Left lung (tissue), 14 donors: ENCODE data around the gene ARL13B. TPM values are rescaled to one million over a fixed set of nuclear protein-coding genes. Genes with fewer than 3 reads are reported as not detected.
A peak's percentile ranks its signal among the peaks of the same experiment; 100 is the strongest.
"Not testable (repeated sequence)": the region's sequence is repeated elsewhere in the genome, so short reads cannot be mapped to it uniquely, and the experiment has no call there.

Experiments
- ATAC-seq: fragments of 200-7000 bp; cut with Tn5 transposase; one replicate; pipeline ENCODE4 v1.9.1; 2020; ENCODE audit warnings: moderate library complexity
- DNase-seq, 4 donors: peaks; one replicate each; pipeline ENCODE4 v3.0.0-alpha.2; 2013 to 2020
- H3K27ac ChIP-seq, 2 donors: fragments of 200-600 bp; sonication (generic) in 1 of 2; one replicate each; pipeline versions ENCODE4 v1.5.0 to v1.8.0; 2020 to 2021
- H3K27me3 ChIP-seq, 2 donors: fragments of 200-600 bp; sonication (generic) in 1 of 2; one replicate each; pipeline versions ENCODE4 v1.5.0 to v1.8.0; 2020 to 2021
- H3K36me3 ChIP-seq, 2 donors: fragments of 200-600 bp; sonication (generic) in 1 of 2; one replicate each; pipeline versions ENCODE4 v1.5.0 to v1.8.0; 2020 to 2021
- H3K4me1 ChIP-seq, 2 donors: fragments of 200-600 bp; one replicate each; pipeline ENCODE4 v1.8.0; 2021
- H3K4me3 ChIP-seq, 2 donors: fragments of 200-600 bp; sonication (generic) in 1 of 2; one replicate each; pipeline versions ENCODE4 v1.5.0 to v1.8.0; 2020 to 2021; ENCODE audit warnings: mild to moderate bottlenecking in 1 of 2
- H3K9me3 ChIP-seq, 2 donors: fragments of 200-600 bp; sonication (generic) in 1 of 2; one replicate each; pipeline versions ENCODE4 v1.5.0 to v1.8.0; 2020 to 2021
- intact Hi-C, 2 donors: fragments of 100-400 bp; cut with DNase I; formaldehyde crosslinking; loops; one replicate each; pipeline versions ENCODE4 v1.11.2 to v1.14.2; 2022
- long read RNA-seq, 12 donors: library from polyadenylated mRNA in 2 of 12; unstranded in 2 of 12; transcript quantifications; one replicate each; pipeline ENCODE4 v2.0.0 and lab custom pipeline, GENCODE V29; 2019 to 2026
- polyA plus RNA-seq, 6 donors: library from polyadenylated mRNA; unstranded; fragments of 120-200 nt; gene quantifications; one replicate each; pipeline ENCODE4 v1.2.1, GENCODE V29; 2013; ENCODE audit not compliant: insufficient read length in 6 of 6
- total RNA-seq, 2 donors: library from RNA; stranded (reverse); fragmentation: NEBNext Ultra II Directional; extraction: Animal tissue kit (Norgen Biotek cat#: 25700); gene quantifications; one replicate each; pipeline ENCODE4 v1.2.1, GENCODE V29; 2021
- TF ChIP-seq, protein P1 (sequence below), 2 donors: fragments of 200-600 bp; sonication (generic) in 1 of 2; IDR thresholded peaks; one replicate each; pipeline versions ENCODE4 v1.5.0 to v1.8.0; 2021; ENCODE audit warnings: antibody characterized with exemption in 2 of 2
- donor health status: DM: no; HTN: yes; CAD: no.
- donor health status: DM: no; HTN: no; CAD: no.

Gene ARL13B
- 10 to 100 TPM; 21.5 to 25.2 TPM for total RNA-seq
- polyA plus RNA-seq: 10 to 100 TPM; 13.9 to 17.7 (median 15.9) TPM
- long read RNA-seq, donor 1, partial matches to known transcripts: 0 of 1 reads
- long read RNA-seq, donor 1, other reads (novel, unspliced or antisense): 0 of 1 reads
- long read RNA-seq, donor 2, partial matches to known transcripts: 0 of 1 reads
- long read RNA-seq, donor 2, other reads (novel, unspliced or antisense): 0 of 1 reads
- long read RNA-seq, donor 3, partial matches to known transcripts: 0 of 2 reads
- long read RNA-seq, donor 3, other reads (novel, unspliced or antisense): 0 of 2 reads
- long read RNA-seq, donor 4, partial matches to known transcripts: 15 of 24 reads
- long read RNA-seq, donor 4, other reads (novel, unspliced or antisense): 9 of 24 reads
- long read RNA-seq, donor 5, partial matches to known transcripts: 0 of 1 reads
- long read RNA-seq, donor 5, other reads (novel, unspliced or antisense): 0 of 1 reads
- long read RNA-seq, donor 6, partial matches to known transcripts: 0 of 3 reads
- long read RNA-seq, donor 6, other reads (novel, unspliced or antisense): 0 of 3 reads
- long read RNA-seq, donor 7: 0 reads
- long read RNA-seq, donor 8, partial matches to known transcripts: 0 of 2 reads
- long read RNA-seq, donor 8, other reads (novel, unspliced or antisense): 0 of 2 reads
- long read RNA-seq, donor 9: 0 reads
- long read RNA-seq, donor 10, partial matches to known transcripts: 15 of 24 reads
- long read RNA-seq, donor 10, other reads (novel, unspliced or antisense): 9 of 24 reads
- long read RNA-seq, donor 11, partial matches to known transcripts: 0 of 1 reads
- long read RNA-seq, donor 11, other reads (novel, unspliced or antisense): 0 of 1 reads
- long read RNA-seq, donor 12, partial matches to known transcripts: 0 of 9 reads
- long read RNA-seq, donor 12, other reads (novel, unspliced or antisense): 8 of 9 reads

DNA sequence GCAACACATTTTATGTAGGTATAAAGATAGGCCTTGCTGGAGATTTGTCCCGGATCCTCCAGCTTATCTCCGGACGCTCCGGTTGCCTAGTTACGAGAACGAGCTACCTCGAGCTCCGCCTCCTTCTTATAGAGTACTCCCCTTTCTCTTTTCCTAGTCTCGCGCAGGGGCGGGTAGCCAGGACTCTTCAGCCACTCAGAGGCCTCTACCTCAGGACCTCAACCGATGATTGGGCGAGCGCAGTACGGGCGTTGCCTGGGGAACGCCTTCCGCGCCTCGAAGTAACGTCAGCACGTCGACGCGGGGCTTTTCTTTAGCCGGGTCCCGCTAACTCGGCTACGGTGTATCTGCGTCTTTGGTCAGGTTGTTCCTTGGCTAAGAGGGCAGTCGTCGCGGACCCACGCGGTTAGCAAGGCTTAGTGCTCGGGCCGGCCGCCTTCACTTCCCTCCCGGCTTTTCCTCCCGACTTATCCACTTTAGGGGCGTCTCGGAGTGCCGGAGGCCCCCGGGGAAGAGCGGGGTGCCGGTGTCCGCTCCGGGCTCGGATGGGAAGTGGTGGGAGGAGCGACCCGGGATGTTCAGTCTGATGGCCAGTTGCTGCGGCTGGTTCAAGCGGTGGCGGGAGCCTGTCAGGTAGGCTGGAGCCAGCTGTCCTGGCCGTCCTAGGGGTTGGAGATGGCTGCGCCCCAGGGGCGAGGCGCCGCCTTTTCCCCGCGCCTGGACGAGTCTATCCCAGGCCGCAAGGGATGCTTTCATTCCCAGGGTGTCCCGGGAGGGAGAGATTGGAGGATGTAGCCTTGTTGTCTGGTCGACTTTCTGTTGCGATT is at the start of gene ARL13B:
ARL13B (plus strand) TSS at position 306 of the 827 bp plus-strand sequence; CDS start at position 575, 269 bp downstream.
- ATAC-seq: peak; percentile 99
- H3K9me3 ChIP-seq: no peaks in the 10 kb centered on the region
- no peaks in the 10 kb centered on the region for H3K36me3 ChIP-seq
- TF ChIP-seq, protein P1, sequence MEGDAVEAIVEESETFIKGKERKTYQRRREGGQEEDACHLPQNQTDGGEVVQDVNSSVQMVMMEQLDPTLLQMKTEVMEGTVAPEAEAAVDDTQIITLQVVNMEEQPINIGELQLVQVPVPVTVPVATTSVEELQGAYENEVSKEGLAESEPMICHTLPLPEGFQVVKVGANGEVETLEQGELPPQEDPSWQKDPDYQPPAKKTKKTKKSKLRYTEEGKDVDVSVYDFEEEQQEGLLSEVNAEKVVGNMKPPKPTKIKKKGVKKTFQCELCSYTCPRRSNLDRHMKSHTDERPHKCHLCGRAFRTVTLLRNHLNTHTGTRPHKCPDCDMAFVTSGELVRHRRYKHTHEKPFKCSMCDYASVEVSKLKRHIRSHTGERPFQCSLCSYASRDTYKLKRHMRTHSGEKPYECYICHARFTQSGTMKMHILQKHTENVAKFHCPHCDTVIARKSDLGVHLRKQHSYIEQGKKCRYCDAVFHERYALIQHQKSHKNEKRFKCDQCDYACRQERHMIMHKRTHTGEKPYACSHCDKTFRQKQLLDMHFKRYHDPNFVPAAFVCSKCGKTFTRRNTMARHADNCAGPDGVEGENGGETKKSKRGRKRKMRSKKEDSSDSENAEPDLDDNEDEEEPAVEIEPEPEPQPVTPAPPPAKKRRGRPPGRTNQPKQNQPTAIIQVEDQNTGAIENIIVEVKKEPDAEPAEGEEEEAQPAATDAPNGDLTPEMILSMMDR (IDR thresholded peaks at IDR 0.05): no peak
- H3K4me3 ChIP-seq: peak within 1 kb of the TSS; percentile 72 to 76
- peak within 1 kb of the TSS; percentile 87 to 88 for H3K27ac ChIP-seq
- DNase-seq: peak; percentile 96 to 99 (median 98)
- no peaks in the 10 kb centered on the region for H3K27me3 ChIP-seq
- H3K4me1 ChIP-seq: peaks cover 0 to 17% of the 10 kb centered on the region in 2 donors
- intact Hi-C loops: no loop called here

DNA sequence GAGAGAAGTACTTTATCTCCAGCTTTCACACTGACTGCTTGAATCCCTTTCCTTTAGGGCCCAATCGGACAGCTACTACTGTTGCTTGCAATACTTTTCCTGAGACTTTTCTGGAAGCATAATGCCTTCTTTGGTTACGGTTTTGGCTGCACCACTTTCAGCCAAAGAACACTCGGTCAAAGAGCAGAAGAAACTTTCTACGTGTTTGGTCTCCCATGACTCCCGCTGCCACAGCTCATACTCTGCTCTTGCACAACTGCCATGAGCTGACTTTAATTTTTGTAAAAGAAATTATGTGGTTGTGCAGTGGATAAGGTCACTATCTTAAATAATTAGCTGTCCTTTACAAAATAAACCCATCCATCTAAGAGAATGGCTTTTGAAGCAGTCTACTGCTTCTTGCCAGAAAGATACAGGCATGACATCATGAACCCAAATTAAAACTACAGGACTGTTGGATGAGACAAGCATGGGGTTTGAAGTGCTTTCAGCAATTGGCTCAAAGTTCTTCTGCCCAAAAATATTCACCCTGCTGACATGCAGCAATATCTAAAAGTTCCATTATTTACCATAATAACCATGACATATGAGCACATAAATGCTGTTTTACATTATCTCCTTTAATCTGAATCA is 48.2 kb upstream of the ARL13B start:
- Histone ChIP-seq H3K4me3 (no peak overlapping the region), H3K27ac (no peak overlapping the region), H3K27me3 (no peaks in the 10 kb centered on the region), H3K9me3 (no peaks in the 10 kb centered on the region), H3K36me3 (peaks cover 0 to 3% of the 10 kb centered on the region in 2 donors), H3K4me1 (no peaks in the 10 kb centered on the region)
- TF ChIP-seq, protein P1 (IDR thresholded peaks at IDR 0.05): no peak
- DNase-seq: no peak
- intact Hi-C loops: no loop called here
- ATAC-seq: peak; percentile 25

DNA sequence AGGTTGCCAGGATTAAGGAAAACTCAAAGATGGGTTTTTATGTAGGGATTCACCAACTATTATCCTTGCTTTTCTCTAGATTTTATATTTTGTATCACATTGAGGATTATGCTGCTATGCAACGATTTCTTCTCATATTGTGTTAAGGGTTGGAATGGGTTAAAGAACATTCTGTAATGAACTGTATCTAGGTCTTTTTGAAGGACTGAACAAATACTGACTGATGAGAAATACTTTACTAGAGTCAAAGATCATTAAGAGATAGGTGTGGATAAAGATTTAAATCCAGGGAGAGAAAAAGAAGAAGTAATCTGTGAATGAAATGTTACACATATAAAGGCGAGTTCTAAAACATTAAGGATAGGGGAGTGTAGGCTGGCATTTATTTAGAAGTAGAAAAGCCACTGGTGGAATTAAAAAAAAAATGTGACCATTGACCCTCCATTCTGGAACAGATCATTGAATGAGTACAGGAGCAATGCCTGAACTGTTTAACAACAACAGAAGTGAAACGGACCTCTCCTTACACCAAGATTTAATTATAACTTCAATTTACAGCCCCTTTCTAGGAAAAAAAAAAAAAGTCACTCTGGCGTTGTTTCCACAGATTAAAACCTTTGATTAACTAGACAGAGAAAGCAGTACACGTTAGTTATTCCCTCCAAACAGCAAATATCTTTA is 45.4 kb upstream of the ARL13B start:
- Histone ChIP-seq H3K9me3 (no peaks in the 10 kb centered on the region), H3K36me3 (no peaks in the 10 kb centered on the region), H3K4me3 (no peak overlapping the region), H3K27ac (no peak overlapping the region), H3K4me1 (no peaks in the 10 kb centered on the region), H3K27me3 (no peaks in the 10 kb centered on the region)
- ATAC-seq (no peak), DNase-seq (no peak)
- TF ChIP-seq, protein P1 (IDR thresholded peaks at IDR 0.05): no peak
- intact Hi-C loops: no loop called here

DNA sequence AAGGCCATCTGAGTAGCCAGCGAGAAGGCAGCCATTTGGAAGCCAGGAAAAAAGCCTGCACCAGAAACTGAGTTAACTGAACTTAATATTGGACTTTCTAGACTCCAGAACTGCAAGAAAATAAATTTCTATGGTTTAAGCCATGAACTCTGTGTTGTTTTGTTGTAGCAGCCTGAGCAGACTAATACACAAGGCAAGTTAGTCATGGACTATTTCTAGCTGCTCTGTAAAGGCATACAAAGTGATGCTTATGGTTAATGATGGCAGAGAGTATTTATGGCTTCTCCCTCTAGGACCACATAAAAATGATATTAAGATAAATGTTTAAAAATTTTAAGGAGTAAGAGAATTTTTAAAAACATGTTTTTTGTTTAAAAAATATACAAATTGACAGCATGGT is 43.4 kb upstream of the ARL13B start:
- no peaks in the 10 kb centered on the region for H3K4me1 ChIP-seq
- H3K9me3 ChIP-seq: peaks cover 0 to under 1% of the 10 kb centered on the region in 2 donors
- intact Hi-C loops: no loop called here
- H3K4me3 ChIP-seq: no peak overlapping the region
- H3K36me3 ChIP-seq: no peaks in the 10 kb centered on the region
- ATAC-seq (no peak), DNase-seq (no peak)
- no peaks in the 10 kb centered on the region for H3K27me3 ChIP-seq
- no peak overlapping the region for H3K27ac ChIP-seq
- TF ChIP-seq, protein P1 (IDR thresholded peaks at IDR 0.05): no peak

DNA sequence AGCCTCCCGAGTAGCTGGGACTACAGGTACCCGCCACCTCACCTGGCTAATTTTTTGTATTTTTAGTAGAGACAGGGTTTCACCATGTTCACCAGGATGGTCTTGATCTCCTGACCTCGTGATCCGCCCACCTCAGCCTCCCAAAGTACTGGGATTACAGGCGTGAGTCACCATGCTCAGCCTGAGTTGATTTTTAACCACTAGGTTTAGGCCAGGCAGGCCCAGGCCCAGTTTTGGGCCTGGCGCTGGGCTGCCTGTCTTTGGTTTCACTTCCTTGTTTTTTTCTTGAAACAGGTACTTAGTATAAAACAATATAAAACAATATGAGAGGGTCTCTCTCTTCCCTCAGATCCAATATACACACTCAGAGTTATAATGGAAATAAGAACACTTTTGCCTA is 42.5 kb upstream of the ARL13B start:
- H3K9me3 ChIP-seq, H3K4me1 ChIP-seq, DNase-seq, ATAC-seq, H3K27me3 ChIP-seq, H3K4me3 ChIP-seq, H3K27ac ChIP-seq, intact Hi-C loops, H3K36me3 ChIP-seq: not testable (repeated sequence)

DNA sequence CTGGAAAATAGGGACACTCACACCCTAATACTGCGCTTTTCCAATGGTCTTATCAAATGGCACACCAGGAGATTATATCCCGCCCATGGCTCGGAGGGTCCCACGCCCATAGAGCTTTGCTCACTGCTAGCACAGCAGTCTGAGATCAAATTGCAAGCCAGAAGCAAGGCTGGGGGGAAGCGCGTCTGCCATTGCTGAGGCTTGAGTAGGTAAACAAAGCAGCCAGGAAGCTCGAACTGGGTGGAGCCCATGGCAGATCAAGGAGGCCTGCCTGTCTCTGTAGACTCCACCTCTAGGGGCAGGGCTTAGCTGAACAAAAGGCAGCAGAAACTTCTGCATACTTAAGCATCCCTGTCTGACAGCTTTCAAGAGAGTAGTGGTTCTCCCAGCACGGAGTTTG is 30.0 kb upstream of the ARL13B start:
- H3K27ac ChIP-seq, DNase-seq, intact Hi-C loops, H3K4me3 ChIP-seq, H3K36me3 ChIP-seq, H3K27me3 ChIP-seq, ATAC-seq, H3K9me3 ChIP-seq, H3K4me1 ChIP-seq: not testable (repeated sequence)
